Purkinje cell (primary cell): ENCODE measurements around the gene OPN1MW3. TPM values are rescaled to one million over a fixed set of nuclear protein-coding genes. Genes with fewer than 3 reads are reported as not detected.

Experiments
- polyA plus RNA-seq: library from polyadenylated mRNA; unstranded; fragments of >200 nt; fragmentation: Nextera tagmentation; gene quantifications from 2 replicates; pipeline ENCODE4 v1.2.1, GENCODE V29; 2014

The OPN1MW3 gene
- not detected in 2 replicates for polyA plus RNA-seq

DNA sequence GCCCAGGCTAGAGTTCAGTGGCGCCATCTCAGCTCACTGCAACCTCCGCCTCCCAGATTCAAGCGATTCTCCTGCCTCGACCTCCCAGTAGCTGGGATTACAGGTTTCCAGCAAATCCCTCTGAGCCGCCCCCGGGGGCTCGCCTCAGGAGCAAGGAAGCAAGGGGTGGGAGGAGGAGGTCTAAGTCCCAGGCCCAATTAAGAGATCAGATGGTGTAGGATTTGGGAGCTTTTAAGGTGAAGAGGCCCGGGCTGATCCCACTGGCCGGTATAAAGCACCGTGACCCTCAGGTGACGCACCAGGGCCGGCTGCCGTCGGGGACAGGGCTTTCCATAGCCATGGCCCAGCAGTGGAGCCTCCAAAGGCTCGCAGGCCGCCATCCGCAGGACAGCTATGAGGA lies at the start of gene OPN1MW3:
OPN1MW3 (plus strand) TSS at position 301 of the 400 bp plus-strand sequence; CDS start at position 339, 38 bp downstream.

GRCh38 chrX:154219456-154219855 lies 37.9 kb upstream of the OPN1MW3 start, which contains the start of gene OPN1MW2:
OPN1MW2 (plus strand) TSS chrX:154219756; CDS start chrX:154219816, 60 bp downstream.

DNA sequence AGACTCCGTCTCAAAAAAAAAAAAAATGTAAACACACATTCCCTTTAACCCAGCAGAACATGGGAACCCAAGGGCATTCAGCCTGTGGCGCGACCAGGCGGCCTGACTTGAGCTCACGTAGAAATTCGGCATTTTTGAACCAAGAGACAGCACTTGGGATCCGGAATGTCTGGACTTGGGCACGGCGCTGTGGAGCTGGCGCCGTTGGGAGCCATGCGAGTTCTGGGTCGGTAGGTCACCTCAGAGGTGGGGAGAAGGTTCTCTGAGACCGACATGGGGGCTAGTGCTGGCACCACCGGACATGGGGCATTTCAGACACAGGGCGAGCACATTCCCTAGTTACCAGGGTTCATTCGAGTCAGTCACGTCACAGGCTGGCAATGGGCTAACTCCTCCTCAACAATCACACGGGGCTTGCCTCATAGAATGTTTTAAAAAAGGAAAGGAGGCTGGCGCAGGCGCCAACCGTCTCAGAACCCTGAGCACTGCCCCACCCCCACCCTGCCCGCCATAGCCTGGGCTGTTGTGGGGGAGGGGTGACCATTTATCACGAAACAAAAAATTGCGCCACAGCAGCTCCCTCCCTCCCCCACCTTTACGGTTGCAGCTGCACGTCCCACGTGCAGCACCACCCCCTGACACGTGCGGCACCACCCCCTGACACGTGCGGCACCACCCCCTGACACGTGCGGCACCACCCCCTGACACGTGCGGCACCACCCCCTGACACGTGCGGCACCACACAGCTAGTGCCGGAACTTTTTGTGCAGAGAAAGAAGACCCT lies 37.6 kb downstream of the OPN1MW3 start, which contains the start of gene TEX28:
TEX28 (minus strand) TSS at position 334 of the 784 bp plus-strand sequence. CDS start 3,007 bp downstream, outside the sequence.

DNA sequence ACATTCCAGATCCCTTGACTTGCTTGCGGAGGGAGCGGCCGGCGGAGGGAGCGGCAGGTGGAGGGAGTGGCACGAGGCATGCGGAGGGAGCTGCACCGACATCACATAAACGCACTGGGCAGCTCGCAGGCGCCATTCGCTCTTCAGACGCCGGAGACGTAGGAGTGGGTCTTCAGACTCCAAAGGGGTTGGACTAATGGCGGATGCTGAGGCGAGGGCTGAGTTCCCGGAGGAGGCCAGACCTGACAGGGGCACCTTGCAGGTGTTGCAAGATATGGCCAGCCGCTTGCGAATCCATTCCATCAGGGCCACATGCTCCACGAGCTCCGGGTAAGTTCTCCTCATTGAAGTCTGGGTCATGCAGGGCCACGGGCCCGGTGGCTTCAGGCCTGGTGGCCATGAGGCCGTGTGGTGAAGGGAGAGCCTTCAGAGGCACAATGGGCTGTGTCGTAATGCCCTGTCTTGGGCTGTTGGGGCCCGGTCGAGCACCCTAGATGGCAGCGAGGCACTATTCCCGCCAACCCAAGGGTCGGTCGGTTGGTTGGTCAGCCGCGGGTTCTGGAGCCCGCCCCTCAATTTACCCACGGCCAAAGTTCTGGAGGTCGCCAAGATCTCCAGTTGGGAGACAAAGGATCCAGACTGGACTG lies 38.4 kb downstream of the OPN1MW3 start, which contains the start of gene TKTL1:
TKTL1 (plus strand) TSS at position 132 of the 647 bp plus-strand sequence; CDS start at position 197, 65 bp downstream.

Other genes with a start within 250 kb of the OPN1MW3 start
- gene IRAK1, start 237.7 kb upstream of the OPN1MW3 start, polyA plus RNA-seq, result 2.4 and 3.6 TPM in 2 replicates
- gene MECP2, start 159.9 kb upstream of the OPN1MW3 start, polyA plus RNA-seq, result 4.3 and 6.9 TPM in 2 replicates
- not detected in 2 replicates for gene OPN1LW, start 113.3 kb upstream of the OPN1MW3 start, polyA plus RNA-seq
- not detected in 2 replicates for gene OPN1MW, start 75.0 kb upstream of the OPN1MW3 start, polyA plus RNA-seq
- not detected in 2 replicates for gene OPN1MW2, start 37.8 kb upstream of the OPN1MW3 start, polyA plus RNA-seq
- gene TEX28, start 37.5 kb downstream of the OPN1MW3 start, polyA plus RNA-seq, result not detected in 2 replicates
- gene TKTL1, start 38.2 kb downstream of the OPN1MW3 start, polyA plus RNA-seq, result not detected in 2 replicates
- 4.9 TPM in 1 of 2 replicates, not detected in the other for gene FLNA, start 117.1 kb downstream of the OPN1MW3 start, polyA plus RNA-seq
- gene EMD, start 121.7 kb downstream of the OPN1MW3 start, polyA plus RNA-seq, result 1.6 and 2.0 TPM in 2 replicates
- 317 and 487 TPM in 2 replicates for gene RPL10, start 140.8 kb downstream of the OPN1MW3 start, polyA plus RNA-seq
- not detected in 2 replicates for gene DNASE1L1, start 151.7 kb downstream of the OPN1MW3 start, polyA plus RNA-seq
- 1.9 and 14.5 TPM in 2 replicates for gene TAFAZZIN, start 154.0 kb downstream of the OPN1MW3 start, polyA plus RNA-seq
- 42.0 and 42.2 TPM in 2 replicates for gene ATP6AP1, start 171.1 kb downstream of the OPN1MW3 start, polyA plus RNA-seq
- gene GDI1, start 179.6 kb downstream of the OPN1MW3 start, polyA plus RNA-seq, result 72.2 and 103 TPM in 2 replicates
- gene FAM50A, start 186.6 kb downstream of the OPN1MW3 start, polyA plus RNA-seq, result 5.7 and 8.8 TPM in 2 replicates
- gene PLXNA3, start 200.7 kb downstream of the OPN1MW3 start, polyA plus RNA-seq, result not detected in 2 replicates
- 16.5 and 16.8 TPM in 2 replicates for gene LAGE3, start 221.7 kb downstream of the OPN1MW3 start, polyA plus RNA-seq
- gene UBL4A, start 229.0 kb downstream of the OPN1MW3 start, polyA plus RNA-seq, result 6.2 and 8.0 TPM in 2 replicates
- gene SLC10A3, start 233.0 kb downstream of the OPN1MW3 start, polyA plus RNA-seq, result 1.1 and 1.7 TPM in 2 replicates